Measurements from ENCODE around the gene EPHA4. TPM values are rescaled to one million over a fixed set of nuclear protein-coding genes. Genes with fewer than 3 reads are reported as not detected.

The EPHA4 gene
- total and polyA plus RNA-seq, 2 experiments from 2014 or later, result 24.4 to 42.2 TPM

- peak overlapping the region; percentile 93 for H3K4me2 ChIP-seq (ENCODE audit: unreplicated experiment)
- peaks cover 13% of the 10 kb centered on the region for H3K4me1 ChIP-seq (ENCODE audit: insufficient read depth)
- peak overlapping the region; percentile 72 for H3K9ac ChIP-seq
- DNase-seq, result peak; percentile 71
- no peak for TF ChIP-seq EZH2 (IDR thresholded peaks at IDR 0.05; ENCODE audit: insufficient read depth, poor library complexity, severe bottlenecking)
- TF ChIP-seq EZH2phosphoT487 (IDR thresholded peaks at IDR 0.05; ENCODE audit: insufficient read depth, low read depth), result no peak
- H3F3A ChIP-seq (ENCODE audit: insufficient read depth), result no peaks in the 10 kb centered on the region
- no peaks in the 10 kb centered on the region for H3K9me2 ChIP-seq (ENCODE audit: insufficient read depth)
- H3K27me3 ChIP-seq (replicated peaks; ENCODE audit: insufficient read depth), result no peaks in the 10 kb centered on the region
- peaks cover 40% of the 10 kb centered on the region for H3K79me2 ChIP-seq (ENCODE audit: insufficient read depth)
- H4K20me1 ChIP-seq (ENCODE audit: insufficient read depth), result no peaks in the 10 kb centered on the region
- no peaks in the 10 kb centered on the region for H3K9me3 ChIP-seq (ENCODE audit: low read depth)
- peak overlapping the region; percentile 92 for H3K4me3 ChIP-seq
- in situ Hi-C loops (cut with MboI), result loop anchor here (10.0 to 25.0 kb wide), 3 partner anchors 888 to 1836 kb away; no protein-coding TSS in a partner anchor
- peak overlapping the region; percentile 45 for H3K27ac ChIP-seq
- peaks cover 7% of the 10 kb centered on the region; the same call in 1 of the 2 replicates for H3K36me3 ChIP-seq (ENCODE audit: low read depth)
- WGBS, 2 experiments (ENCODE audit: low coverage in 1 of 2, low lambda C conversion rate in 2 of 2, missing lambda C conversion rate in 2 of 2), result 1% methylated on average over 28 to 37 of the region's 42 CpGs
- H2AFZ ChIP-seq, result peak overlapping the region; percentile 93
Observed at GRCh38 chr2:221572821-221573429, 821 bp upstream of the EPHA4 start.

GRCh38 chr2:221571551-221572218 is 419 bp downstream of the EPHA4 start:
- Histone ChIP-seq H3K9me2 (ENCODE audit: insufficient read depth) (no peaks in the 10 kb centered on the region), H4K20me1 (ENCODE audit: insufficient read depth) (no peaks in the 10 kb centered on the region), H3K27me3 (replicated peaks; ENCODE audit: insufficient read depth) (no peaks in the 10 kb centered on the region), H3K36me3 (ENCODE audit: low read depth) (peaks cover 11% of the 10 kb centered on the region; the same call in 1 of the 2 replicates), H3K4me1 (ENCODE audit: insufficient read depth) (peaks cover 18% of the 10 kb centered on the region), H2AFZ (peak overlapping the region; percentile 84), H3F3A (ENCODE audit: insufficient read depth) (no peaks in the 10 kb centered on the region), H3K4me2 (ENCODE audit: unreplicated experiment) (peak overlapping the region; percentile 84), H3K4me3 (peak overlapping the region; percentile 92), H3K9me3 (ENCODE audit: low read depth) (no peaks in the 10 kb centered on the region), H3K27ac (no peak overlapping the region), H3K79me2 (ENCODE audit: insufficient read depth) (peaks cover 51% of the 10 kb centered on the region), H3K9ac (peak overlapping the region; percentile 79)
- peak; percentile 77 for DNase-seq
- TF ChIP-seq EZH2 (IDR thresholded peaks at IDR 0.05; ENCODE audit: insufficient read depth, poor library complexity, severe bottlenecking), result no peak
- no peak for TF ChIP-seq EZH2phosphoT487 (IDR thresholded peaks at IDR 0.05; ENCODE audit: insufficient read depth, low read depth)
- in situ Hi-C loops (cut with MboI), result loop anchor here (10.0 to 25.0 kb wide), 3 partner anchors 887 to 1834 kb away; no protein-coding TSS in a partner anchor
- 1% methylated on average over 58 to 59 of the region's 61 CpGs for WGBS, 2 experiments (ENCODE audit: low coverage in 1 of 2, low lambda C conversion rate in 2 of 2, missing lambda C conversion rate in 2 of 2)

DNA sequence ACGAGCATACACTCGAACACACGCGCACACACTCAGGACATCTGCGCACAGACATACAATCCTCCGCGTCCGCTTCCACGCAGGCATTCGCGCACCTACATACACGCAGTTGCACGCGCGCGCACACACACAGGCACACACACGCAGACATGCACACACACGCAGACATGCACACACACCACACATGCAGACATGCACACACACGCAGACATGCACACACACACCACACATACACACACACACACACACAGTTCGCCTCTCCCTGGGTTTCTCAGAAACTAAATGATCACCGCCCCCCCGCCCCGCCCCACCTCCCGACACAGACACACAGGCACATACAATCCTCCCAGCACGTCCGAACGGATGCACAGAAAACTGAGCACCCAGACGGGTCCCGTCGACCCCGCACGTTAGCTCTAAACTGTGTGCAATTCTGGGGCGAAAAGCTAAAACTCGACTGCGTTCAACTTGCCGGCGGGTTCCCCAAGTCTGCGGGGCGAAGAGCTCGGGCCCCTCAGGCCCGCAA is 1.0 kb downstream of the EPHA4 start:
- H3K36me3 ChIP-seq (ENCODE audit: low read depth), result peaks cover 11% of the 10 kb centered on the region; the same call in 1 of the 2 replicates
- H3K4me2 ChIP-seq (ENCODE audit: unreplicated experiment), result peak overlapping the region; percentile 84
- peak overlapping the region; percentile 84 for H2AFZ ChIP-seq
- H3K9me3 ChIP-seq (ENCODE audit: low read depth), result no peaks in the 10 kb centered on the region
- peak; percentile 55 for DNase-seq
- H3K27ac ChIP-seq, result no peak overlapping the region
- H4K20me1 ChIP-seq (ENCODE audit: insufficient read depth), result no peaks in the 10 kb centered on the region
- no peaks in the 10 kb centered on the region for H3F3A ChIP-seq (ENCODE audit: insufficient read depth)
- H3K4me3 ChIP-seq, result peak overlapping the region; percentile 92
- no peaks in the 10 kb centered on the region for H3K27me3 ChIP-seq (replicated peaks; ENCODE audit: insufficient read depth)
- H3K4me1 ChIP-seq (ENCODE audit: insufficient read depth), result peaks cover 18% of the 10 kb centered on the region
- in situ Hi-C loops (cut with MboI), result loop anchor here (10.0 to 25.0 kb wide), 3 partner anchors 886 to 1834 kb away; no protein-coding TSS in a partner anchor
- 3 to 4% methylated on average over 33 to 39 of the region's 41 CpGs for WGBS, 2 experiments (ENCODE audit: low coverage in 1 of 2, low lambda C conversion rate in 2 of 2, missing lambda C conversion rate in 2 of 2)
- peak overlapping the region; percentile 79 for H3K9ac ChIP-seq
- TF ChIP-seq EZH2phosphoT487 (IDR thresholded peaks at IDR 0.05; ENCODE audit: insufficient read depth, low read depth) (no peak), EZH2 (IDR thresholded peaks at IDR 0.05; ENCODE audit: insufficient read depth, poor library complexity, severe bottlenecking) (no peak)
- H3K79me2 ChIP-seq (ENCODE audit: insufficient read depth), result peaks cover 56% of the 10 kb centered on the region
- H3K9me2 ChIP-seq (ENCODE audit: insufficient read depth), result no peaks in the 10 kb centered on the region

DNA sequence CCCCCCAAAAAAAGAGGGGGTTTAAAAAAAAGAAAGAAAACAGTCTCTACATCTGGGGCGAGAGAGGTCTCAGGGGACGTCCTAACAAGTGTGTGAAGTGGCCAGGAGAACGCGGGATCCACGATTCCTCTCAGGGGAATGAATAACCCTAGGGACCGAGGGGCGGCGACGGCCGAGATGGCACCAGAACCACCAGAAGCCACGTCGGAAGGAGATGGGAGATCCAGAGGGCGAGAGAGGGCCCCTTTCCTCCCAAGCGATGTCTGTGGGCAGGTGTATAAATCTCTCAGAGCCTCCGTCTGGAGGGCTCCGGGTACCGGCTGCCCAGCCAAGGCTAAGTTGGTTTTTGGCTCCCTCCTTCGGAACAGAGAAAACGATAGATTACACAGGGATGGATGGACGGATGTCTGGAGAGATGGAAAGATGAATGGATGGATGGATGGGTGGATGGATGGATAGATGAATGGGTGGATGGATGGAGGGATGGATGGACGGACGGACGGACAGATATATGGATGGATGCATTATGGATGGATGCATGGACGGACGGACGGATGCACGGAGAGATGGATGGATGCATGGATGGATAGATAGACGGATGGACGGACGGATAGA is 1.7 kb downstream of the EPHA4 start:
- in situ Hi-C loops (cut with MboI), result loop anchor here (10.0 to 25.0 kb wide), 3 partner anchors 886 to 1833 kb away; no protein-coding TSS in a partner anchor
- no peaks in the 10 kb centered on the region for H3K9me2 ChIP-seq (ENCODE audit: insufficient read depth)
- 39 to 43% methylated on average over 27 to 30 of the region's 30 CpGs for WGBS, 2 experiments (ENCODE audit: low coverage in 1 of 2, low lambda C conversion rate in 2 of 2, missing lambda C conversion rate in 2 of 2)
- H3K4me1 ChIP-seq (ENCODE audit: insufficient read depth), result peaks cover 18% of the 10 kb centered on the region
- no peaks in the 10 kb centered on the region for H3F3A ChIP-seq (ENCODE audit: insufficient read depth)
- peak; percentile 45 for DNase-seq
- H3K79me2 ChIP-seq (ENCODE audit: insufficient read depth), result peaks cover 63% of the 10 kb centered on the region
- H2AFZ ChIP-seq, result no peak overlapping the region
- no peaks in the 10 kb centered on the region for H4K20me1 ChIP-seq (ENCODE audit: insufficient read depth)
- no peak overlapping the region for H3K27ac ChIP-seq
- TF ChIP-seq EZH2 (IDR thresholded peaks at IDR 0.05; ENCODE audit: insufficient read depth, poor library complexity, severe bottlenecking), result no peak
- H3K4me3 ChIP-seq, result peak overlapping the region; percentile 92
- peak overlapping the region; percentile 84 for H3K4me2 ChIP-seq (ENCODE audit: unreplicated experiment)
- H3K27me3 ChIP-seq (replicated peaks; ENCODE audit: insufficient read depth), result no peaks in the 10 kb centered on the region
- H3K9me3 ChIP-seq (ENCODE audit: low read depth), result no peaks in the 10 kb centered on the region
- H3K9ac ChIP-seq, result peak overlapping the region; percentile 79
- H3K36me3 ChIP-seq (ENCODE audit: low read depth), result peaks cover 11% of the 10 kb centered on the region; the same call in 1 of the 2 replicates

All from GM23248 (cell line).